GM23338 (cell line): Measurements from ENCODE around the gene DPYSL3. TPM values are rescaled to one million over a fixed set of nuclear protein-coding genes. Genes with fewer than 3 reads are reported as not detected.

Source experiments
- EZH2 ChIP-seq: fragments of 200-600 bp; sonication (generic); IDR thresholded peaks from one replicate; pipeline ENCODE4 v1.8.0; 2017; ENCODE audit warnings: antibody characterized with exemption, mild to moderate bottlenecking, low read depth; ENCODE audit not compliant: unreplicated experiment
- EZH2phosphoT487 ChIP-seq: fragments of 200-600 bp; sonication (generic); IDR thresholded peaks from one replicate; pipeline ENCODE4 v1.8.1; 2018; ENCODE audit warnings: antibody characterized with exemption; ENCODE audit not compliant: unreplicated experiment
- POLR2AphosphoS5 ChIP-seq: IDR thresholded peaks from 2 replicates; pipeline ENCODE4 v1.6.1; 2016; ENCODE audit warnings: antibody characterized with exemption, low read depth
- STAT1 ChIP-seq: IDR thresholded peaks from one replicate; pipeline ENCODE4 v1.6.1; 2016; ENCODE audit warnings: antibody characterized with exemption; ENCODE audit not compliant: unreplicated experiment
- ZNF114 ChIP-seq: fragments of 250-450 bp; sonication (Bioruptor Pico); IDR thresholded peaks from 2 replicates; pipeline ENCODE4 v1.5.0; 2020; ENCODE audit warnings: mild to moderate bottlenecking, moderate library complexity
- polyA plus RNA-seq: library from polyadenylated mRNA; unstranded; fragments of >200 nt; fragmentation: Nextera tagmentation; extraction: Ambion mirVana; gene quantifications from 2 replicates; pipeline ENCODE4 v1.2.1, GENCODE V29; 2016
- total RNA-seq: library from RNA; depleted of rRNA; stranded (reverse); fragments of >200 nt; shearing (Covaris generic); gene quantifications from 2 replicates; pipeline ENCODE4 v1.2.3, GENCODE V29; 2014
- TF ChIP-seq, protein P1 (sequence below): fragments of 250-450 bp; sonication (Bioruptor Pico); IDR thresholded peaks from 2 replicates; pipeline ENCODE4 v1.5.0; 2020; ENCODE audit warnings: mild to moderate bottlenecking, moderate library complexity
- TF ChIP-seq, protein P2 (sequence below): IDR thresholded peaks from one replicate; pipeline ENCODE4 v1.6.1; 2018; ENCODE audit warnings: antibody characterized with exemption; ENCODE audit not compliant: unreplicated experiment
- TF ChIP-seq, protein P3 (sequence below), 2 experiments: fragments of 200-600 bp in 1 of 2; sonication (generic) in 1 of 2; conservative IDR thresholded peaks; 2 replicates each; pipeline versions ENCODE4 v1.5.1 to v1.6.1; 2016 to 2017; ENCODE audit warnings: antibody characterized with exemption in 2 of 2, low read depth in 2 of 2, mild to moderate bottlenecking in 2 of 2, moderate library complexity in 1 of 2

DPYSL3 gene
- total and polyA plus RNA-seq, 2 experiments from 2014 or later: 97.6 to 455 TPM

DNA sequence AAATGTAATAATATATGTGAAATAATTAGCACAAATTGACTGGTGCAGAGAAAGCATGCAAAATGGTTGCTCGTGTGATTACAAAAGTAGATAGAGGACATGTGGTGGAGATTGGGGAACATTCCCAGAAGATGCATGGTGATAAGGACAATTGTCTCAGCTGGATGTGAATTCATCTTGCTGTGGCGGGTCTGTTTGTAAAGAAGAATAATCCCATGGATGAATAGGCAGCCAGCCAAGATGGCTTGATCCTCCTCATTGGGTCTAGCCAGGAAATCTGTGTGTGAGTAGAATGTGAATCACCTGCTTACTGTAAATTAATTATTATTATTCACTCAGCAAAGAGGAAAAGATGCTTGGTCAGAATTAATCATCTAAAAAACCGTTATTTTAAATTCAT, 12.6 kb upstream of the DPYSL3 start (continued):
- TF ChIP-seq, protein P1, sequence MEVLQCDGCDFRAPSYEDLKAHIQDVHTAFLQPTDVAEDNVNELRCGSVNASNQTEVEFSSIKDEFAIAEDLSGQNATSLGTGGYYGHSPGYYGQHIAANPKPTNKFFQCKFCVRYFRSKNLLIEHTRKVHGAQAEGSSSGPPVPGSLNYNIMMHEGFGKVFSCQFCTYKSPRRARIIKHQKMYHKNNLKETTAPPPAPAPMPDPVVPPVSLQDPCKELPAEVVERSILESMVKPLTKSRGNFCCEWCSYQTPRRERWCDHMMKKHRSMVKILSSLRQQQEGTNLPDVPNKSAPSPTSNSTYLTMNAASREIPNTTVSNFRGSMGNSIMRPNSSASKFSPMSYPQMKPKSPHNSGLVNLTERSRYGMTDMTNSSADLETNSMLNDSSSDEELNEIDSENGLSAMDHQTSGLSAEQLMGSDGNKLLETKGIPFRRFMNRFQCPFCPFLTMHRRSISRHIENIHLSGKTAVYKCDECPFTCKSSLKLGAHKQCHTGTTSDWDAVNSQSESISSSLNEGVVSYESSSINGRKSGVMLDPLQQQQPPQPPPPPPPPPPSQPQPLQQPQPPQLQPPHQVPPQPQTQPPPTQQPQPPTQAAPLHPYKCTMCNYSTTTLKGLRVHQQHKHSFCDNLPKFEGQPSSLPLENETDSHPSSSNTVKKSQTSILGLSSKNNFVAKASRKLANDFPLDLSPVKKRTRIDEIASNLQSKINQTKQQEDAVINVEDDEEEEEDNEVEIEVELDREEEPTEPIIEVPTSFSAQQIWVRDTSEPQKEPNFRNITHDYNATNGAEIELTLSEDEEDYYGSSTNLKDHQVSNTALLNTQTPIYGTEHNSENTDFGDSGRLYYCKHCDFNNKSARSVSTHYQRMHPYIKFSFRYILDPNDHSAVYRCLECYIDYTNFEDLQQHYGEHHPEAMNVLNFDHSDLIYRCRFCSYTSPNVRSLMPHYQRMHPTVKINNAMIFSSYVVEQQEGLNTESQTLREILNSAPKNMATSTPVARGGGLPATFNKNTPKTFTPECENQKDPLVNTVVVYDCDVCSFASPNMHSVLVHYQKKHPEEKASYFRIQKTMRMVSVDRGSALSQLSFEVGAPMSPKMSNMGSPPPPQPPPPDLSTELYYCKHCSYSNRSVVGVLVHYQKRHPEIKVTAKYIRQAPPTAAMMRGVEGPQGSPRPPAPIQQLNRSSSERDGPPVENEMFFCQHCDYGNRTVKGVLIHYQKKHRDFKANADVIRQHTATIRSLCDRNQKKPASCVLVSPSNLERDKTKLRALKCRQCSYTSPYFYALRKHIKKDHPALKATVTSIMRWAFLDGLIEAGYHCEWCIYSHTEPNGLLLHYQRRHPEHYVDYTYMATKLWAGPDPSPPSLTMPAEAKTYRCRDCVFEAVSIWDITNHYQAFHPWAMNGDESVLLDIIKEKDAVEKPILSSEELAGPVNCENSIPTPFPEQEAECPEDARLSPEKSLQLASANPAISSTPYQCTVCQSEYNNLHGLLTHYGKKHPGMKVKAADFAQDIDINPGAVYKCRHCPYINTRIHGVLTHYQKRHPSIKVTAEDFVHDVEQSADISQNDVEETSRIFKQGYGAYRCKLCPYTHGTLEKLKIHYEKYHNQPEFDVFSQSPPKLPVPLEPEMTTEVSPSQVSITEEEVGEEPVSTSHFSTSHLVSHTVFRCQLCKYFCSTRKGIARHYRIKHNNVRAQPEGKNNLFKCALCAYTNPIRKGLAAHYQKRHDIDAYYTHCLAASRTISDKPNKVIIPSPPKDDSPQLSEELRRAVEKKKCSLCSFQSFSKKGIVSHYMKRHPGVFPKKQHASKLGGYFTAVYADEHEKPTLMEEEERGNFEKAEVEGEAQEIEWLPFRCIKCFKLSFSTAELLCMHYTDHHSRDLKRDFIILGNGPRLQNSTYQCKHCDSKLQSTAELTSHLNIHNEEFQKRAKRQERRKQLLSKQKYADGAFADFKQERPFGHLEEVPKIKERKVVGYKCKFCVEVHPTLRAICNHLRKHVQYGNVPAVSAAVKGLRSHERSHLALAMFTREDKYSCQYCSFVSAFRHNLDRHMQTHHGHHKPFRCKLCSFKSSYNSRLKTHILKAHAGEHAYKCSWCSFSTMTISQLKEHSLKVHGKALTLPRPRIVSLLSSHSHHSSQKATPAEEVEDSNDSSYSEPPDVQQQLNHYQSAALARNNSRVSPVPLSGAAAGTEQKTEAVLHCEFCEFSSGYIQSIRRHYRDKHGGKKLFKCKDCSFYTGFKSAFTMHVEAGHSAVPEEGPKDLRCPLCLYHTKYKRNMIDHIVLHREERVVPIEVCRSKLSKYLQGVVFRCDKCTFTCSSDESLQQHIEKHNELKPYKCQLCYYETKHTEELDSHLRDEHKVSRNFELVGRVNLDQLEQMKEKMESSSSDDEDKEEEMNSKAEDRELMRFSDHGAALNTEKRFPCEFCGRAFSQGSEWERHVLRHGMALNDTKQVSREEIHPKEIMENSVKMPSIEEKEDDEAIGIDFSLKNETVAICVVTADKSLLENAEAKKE (CRISPR knock-in tag): no peak
- TF ChIP-seq STAT1 (no peak), EZH2 (no peak), POLR2AphosphoS5 (no peak), EZH2phosphoT487 (no peak), ZNF114 (no peak)
- TF ChIP-seq, protein P2, sequence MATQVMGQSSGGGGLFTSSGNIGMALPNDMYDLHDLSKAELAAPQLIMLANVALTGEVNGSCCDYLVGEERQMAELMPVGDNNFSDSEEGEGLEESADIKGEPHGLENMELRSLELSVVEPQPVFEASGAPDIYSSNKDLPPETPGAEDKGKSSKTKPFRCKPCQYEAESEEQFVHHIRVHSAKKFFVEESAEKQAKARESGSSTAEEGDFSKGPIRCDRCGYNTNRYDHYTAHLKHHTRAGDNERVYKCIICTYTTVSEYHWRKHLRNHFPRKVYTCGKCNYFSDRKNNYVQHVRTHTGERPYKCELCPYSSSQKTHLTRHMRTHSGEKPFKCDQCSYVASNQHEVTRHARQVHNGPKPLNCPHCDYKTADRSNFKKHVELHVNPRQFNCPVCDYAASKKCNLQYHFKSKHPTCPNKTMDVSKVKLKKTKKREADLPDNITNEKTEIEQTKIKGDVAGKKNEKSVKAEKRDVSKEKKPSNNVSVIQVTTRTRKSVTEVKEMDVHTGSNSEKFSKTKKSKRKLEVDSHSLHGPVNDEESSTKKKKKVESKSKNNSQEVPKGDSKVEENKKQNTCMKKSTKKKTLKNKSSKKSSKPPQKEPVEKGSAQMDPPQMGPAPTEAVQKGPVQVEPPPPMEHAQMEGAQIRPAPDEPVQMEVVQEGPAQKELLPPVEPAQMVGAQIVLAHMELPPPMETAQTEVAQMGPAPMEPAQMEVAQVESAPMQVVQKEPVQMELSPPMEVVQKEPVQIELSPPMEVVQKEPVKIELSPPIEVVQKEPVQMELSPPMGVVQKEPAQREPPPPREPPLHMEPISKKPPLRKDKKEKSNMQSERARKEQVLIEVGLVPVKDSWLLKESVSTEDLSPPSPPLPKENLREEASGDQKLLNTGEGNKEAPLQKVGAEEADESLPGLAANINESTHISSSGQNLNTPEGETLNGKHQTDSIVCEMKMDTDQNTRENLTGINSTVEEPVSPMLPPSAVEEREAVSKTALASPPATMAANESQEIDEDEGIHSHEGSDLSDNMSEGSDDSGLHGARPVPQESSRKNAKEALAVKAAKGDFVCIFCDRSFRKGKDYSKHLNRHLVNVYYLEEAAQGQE: no peak
- TF ChIP-seq, protein P3, sequence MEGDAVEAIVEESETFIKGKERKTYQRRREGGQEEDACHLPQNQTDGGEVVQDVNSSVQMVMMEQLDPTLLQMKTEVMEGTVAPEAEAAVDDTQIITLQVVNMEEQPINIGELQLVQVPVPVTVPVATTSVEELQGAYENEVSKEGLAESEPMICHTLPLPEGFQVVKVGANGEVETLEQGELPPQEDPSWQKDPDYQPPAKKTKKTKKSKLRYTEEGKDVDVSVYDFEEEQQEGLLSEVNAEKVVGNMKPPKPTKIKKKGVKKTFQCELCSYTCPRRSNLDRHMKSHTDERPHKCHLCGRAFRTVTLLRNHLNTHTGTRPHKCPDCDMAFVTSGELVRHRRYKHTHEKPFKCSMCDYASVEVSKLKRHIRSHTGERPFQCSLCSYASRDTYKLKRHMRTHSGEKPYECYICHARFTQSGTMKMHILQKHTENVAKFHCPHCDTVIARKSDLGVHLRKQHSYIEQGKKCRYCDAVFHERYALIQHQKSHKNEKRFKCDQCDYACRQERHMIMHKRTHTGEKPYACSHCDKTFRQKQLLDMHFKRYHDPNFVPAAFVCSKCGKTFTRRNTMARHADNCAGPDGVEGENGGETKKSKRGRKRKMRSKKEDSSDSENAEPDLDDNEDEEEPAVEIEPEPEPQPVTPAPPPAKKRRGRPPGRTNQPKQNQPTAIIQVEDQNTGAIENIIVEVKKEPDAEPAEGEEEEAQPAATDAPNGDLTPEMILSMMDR (conservative IDR thresholded peaks at IDR 0.05; ENCODE audit: low read depth in 2 of 2): no peak
